Measurements from ENCODE around the gene NPRL2. TPM values are rescaled to one million over a fixed set of nuclear protein-coding genes. Genes with fewer than 3 reads are reported as not detected.

Gene NPRL2
- total RNA-seq, 3 donors from 2014 or later (not counting 1 experiment from before 2014, with no cell fraction given) = 78.9 to 87.6 (median 80.9) TPM

GRCh38 chr3:50341537-50341936 lies 9.0 kb downstream of the NPRL2 start:
- 70% methylated on average over 9 of the region's 9 CpGs for WGBS (ENCODE audit: insufficient coverage)
- H3K4me3 ChIP-seq (ENCODE audit: low read length) = peak overlapping the region; percentile 80
- H3K9me3 Mint-ChIP-seq = no peaks in the 10 kb centered on the region
- H3K4me1 Mint-ChIP-seq = peaks cover 42 to 87% of the 10 kb centered on the region in 2 donors
- H3K4me1 ChIP-seq (ENCODE audit: control insufficient read depth, insufficient read depth, low read length) = peaks cover 70% of the 10 kb centered on the region
- H3K36me3 ChIP-seq (ENCODE audit: control insufficient read depth, insufficient read depth, low read length) = peaks cover 4% of the 10 kb centered on the region
- H3K9me3 ChIP-seq (ENCODE audit: control insufficient read depth, insufficient read depth, low read length) = no peaks in the 10 kb centered on the region
- no peaks in the 10 kb centered on the region for H3K27me3 Mint-ChIP-seq (ENCODE audit: low read depth in 2 of 2)
- peaks cover 13% of the 10 kb centered on the region for H3K36me3 Mint-ChIP-seq
- H3K27me3 ChIP-seq (ENCODE audit: control insufficient read depth, insufficient read depth, low read length) = no peaks in the 10 kb centered on the region
- DNase-seq (peak in 1 of 2 donors; percentile 56), ATAC-seq (peak in 1 of 3 donors; percentile 8)
- H3K27ac ChIP-seq (ENCODE audit: low read length) = peak overlapping the region; percentile 76
- TF ChIP-seq, protein P1, sequence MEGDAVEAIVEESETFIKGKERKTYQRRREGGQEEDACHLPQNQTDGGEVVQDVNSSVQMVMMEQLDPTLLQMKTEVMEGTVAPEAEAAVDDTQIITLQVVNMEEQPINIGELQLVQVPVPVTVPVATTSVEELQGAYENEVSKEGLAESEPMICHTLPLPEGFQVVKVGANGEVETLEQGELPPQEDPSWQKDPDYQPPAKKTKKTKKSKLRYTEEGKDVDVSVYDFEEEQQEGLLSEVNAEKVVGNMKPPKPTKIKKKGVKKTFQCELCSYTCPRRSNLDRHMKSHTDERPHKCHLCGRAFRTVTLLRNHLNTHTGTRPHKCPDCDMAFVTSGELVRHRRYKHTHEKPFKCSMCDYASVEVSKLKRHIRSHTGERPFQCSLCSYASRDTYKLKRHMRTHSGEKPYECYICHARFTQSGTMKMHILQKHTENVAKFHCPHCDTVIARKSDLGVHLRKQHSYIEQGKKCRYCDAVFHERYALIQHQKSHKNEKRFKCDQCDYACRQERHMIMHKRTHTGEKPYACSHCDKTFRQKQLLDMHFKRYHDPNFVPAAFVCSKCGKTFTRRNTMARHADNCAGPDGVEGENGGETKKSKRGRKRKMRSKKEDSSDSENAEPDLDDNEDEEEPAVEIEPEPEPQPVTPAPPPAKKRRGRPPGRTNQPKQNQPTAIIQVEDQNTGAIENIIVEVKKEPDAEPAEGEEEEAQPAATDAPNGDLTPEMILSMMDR (IDR thresholded peaks at IDR 0.05) = no peak
- peak overlapping the region; percentile 93 to 96 for H3K27ac Mint-ChIP-seq
- intact Hi-C loops (cut with micrococcal nuclease) = no loop called here
- H3K4me3 Mint-ChIP-seq = peak overlapping the region; percentile 98

DNA sequence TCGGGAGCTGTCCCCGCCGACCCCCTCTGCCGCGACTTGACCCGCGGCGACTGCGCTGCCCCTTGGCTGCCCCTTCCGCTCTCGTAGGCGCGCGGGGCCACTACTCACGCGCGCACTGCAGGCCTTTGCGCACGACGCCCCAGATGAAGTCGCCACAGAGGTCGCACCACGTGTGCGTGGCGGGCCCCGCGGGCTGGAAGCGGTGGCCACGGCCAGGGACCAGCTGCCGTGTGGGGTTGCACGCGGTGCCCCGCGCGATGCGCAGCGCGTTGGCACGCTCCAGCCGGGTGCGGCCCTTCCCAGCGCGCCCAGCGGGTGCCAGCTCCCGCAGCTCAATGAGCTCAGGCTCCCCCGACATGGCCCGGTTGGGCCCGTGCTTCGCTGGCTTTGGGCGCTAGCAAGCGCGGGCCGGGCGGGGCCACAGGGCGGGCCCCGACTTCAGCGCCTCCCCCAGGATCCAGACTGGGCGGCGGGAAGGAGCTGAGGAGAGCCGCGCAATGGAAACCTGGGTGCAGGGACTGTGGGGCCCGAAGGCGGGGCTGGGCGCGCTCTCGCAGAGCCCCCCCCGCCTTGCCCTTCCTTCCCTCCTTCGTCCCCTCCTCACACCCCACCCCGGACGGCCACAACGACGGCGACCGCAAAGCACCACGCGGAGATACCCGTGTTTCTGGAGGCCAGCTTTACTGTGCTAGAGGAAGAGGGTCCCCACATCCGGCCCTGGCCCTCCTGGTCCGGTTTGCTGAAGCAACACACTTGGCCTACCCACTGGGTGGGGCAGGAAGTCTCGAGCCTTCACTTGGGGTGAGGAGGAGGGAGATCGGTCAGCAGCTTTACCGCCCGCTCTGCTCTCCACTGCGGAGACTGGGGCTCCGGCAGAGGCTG lies 9.9 kb downstream of the NPRL2 start, which contains the start of gene RASSF1:
Gene RASSF1 (minus strand): TSS at position 389 of the 882 bp plus-strand sequence. CDS start 31 bp downstream, at position 358.
- peak; percentile 23 to 64 (median 51) for ATAC-seq
- intact Hi-C loops (cut with micrococcal nuclease) = no loop called here
- under 1% methylated on average over 85 of the region's 85 CpGs for WGBS (ENCODE audit: insufficient coverage)
- Mint-ChIP-seq H3K36me3 (peaks cover 13% of the 10 kb centered on the region), H3K9me3 (no peaks in the 10 kb centered on the region), H3K27ac (peak within 1 kb of the TSS; percentile 93 to 96), H3K4me3 (peak within 1 kb of the TSS; percentile 98), H3K27me3 (ENCODE audit: low read depth in 2 of 2) (no peaks in the 10 kb centered on the region), H3K4me1 (peaks cover 45 to 88% of the 10 kb centered on the region in 2 donors)
- peak within 1 kb of the TSS; percentile 80 for H3K4me3 ChIP-seq (ENCODE audit: low read length)
- peak within 1 kb of the TSS; percentile 93 for H3K27ac ChIP-seq (ENCODE audit: low read length)
- H3K27me3 ChIP-seq (ENCODE audit: control insufficient read depth, insufficient read depth, low read length) = no peaks in the 10 kb centered on the region
- no peaks in the 10 kb centered on the region for H3K9me3 ChIP-seq (ENCODE audit: control insufficient read depth, insufficient read depth, low read length)
- H3K36me3 ChIP-seq (ENCODE audit: control insufficient read depth, insufficient read depth, low read length) = peaks cover 11% of the 10 kb centered on the region
- TF ChIP-seq, protein P1 (IDR thresholded peaks at IDR 0.05) = no peak
- DNase-seq = peak; percentile 73 to 79
- H3K4me1 ChIP-seq (ENCODE audit: control insufficient read depth, insufficient read depth, low read length) = peaks cover 70% of the 10 kb centered on the region

- Mint-ChIP-seq H3K4me3 (peak overlapping the region; percentile 98), H3K27me3 (ENCODE audit: low read depth in 2 of 2) (no peaks in the 10 kb centered on the region), H3K9me3 (no peaks in the 10 kb centered on the region), H3K4me1 (peaks cover 50 to 89% of the 10 kb centered on the region in 2 donors), H3K27ac (peak overlapping the region; percentile 93 to 96), H3K36me3 (peaks cover 13% of the 10 kb centered on the region)
- TF ChIP-seq, protein P1 (IDR thresholded peaks at IDR 0.05) = no peak
- Histone ChIP-seq H3K4me3 (ENCODE audit: low read length) (peak overlapping the region; percentile 80), H3K27me3 (ENCODE audit: control insufficient read depth, insufficient read depth, low read length) (no peaks in the 10 kb centered on the region), H3K27ac (ENCODE audit: low read length) (peak overlapping the region; percentile 93), H3K4me1 (ENCODE audit: control insufficient read depth, insufficient read depth, low read length) (peaks cover 70% of the 10 kb centered on the region), H3K36me3 (ENCODE audit: control insufficient read depth, insufficient read depth, low read length) (peaks cover 11% of the 10 kb centered on the region), H3K9me3 (ENCODE audit: control insufficient read depth, insufficient read depth, low read length) (no peaks in the 10 kb centered on the region)
- DNase-seq (no peak), ATAC-seq (no peak)
- WGBS (ENCODE audit: insufficient coverage) = under 1% methylated on average over 9 of the region's 9 CpGs
- intact Hi-C loops (cut with micrococcal nuclease) = no loop called here
Measured at GRCh38 chr3:50340147-50340447, 10.5 kb downstream of the NPRL2 start.

All from natural killer cell (primary cell).